HepG2 (cell line): ENCODE results near the gene CCNYL1. TPM values are rescaled to one million over a fixed set of nuclear protein-coding genes. Genes with fewer than 3 reads are reported as not detected.

Experiments
- ARID2 ChIP-seq: sonication (generic); formaldehyde crosslinking; IDR thresholded peaks from 2 replicates; pipeline ENCODE4 v1.8.1; 2022; ENCODE audit warnings: mild to moderate bottlenecking, missing genetic modification reagents, borderline replicate concordance
- BCL6 ChIP-seq: IDR thresholded peaks from 2 replicates; pipeline ENCODE4 v1.6.1; 2016; ENCODE audit warnings: missing genetic modification reagents, missing compliant biosample characterization
- DNMT1 ChIP-seq: sonication (generic); formaldehyde crosslinking; IDR thresholded peaks from 2 replicates; pipeline ENCODE4 v1.5.1; 2020; ENCODE audit warnings: mild to moderate bottlenecking, missing genetic modification reagents
- EHMT2 ChIP-seq: fragments of 200-600 bp; sonication (generic); IDR thresholded peaks from 2 replicates; pipeline ENCODE4 v1.7.0; 2017; ENCODE audit warnings: antibody characterized with exemption, low read depth, low read length, borderline replicate concordance
- HNRNPH1 ChIP-seq: fragments of 200-400 bp; formaldehyde crosslinking; optimal IDR thresholded peaks from 2 replicates; pipeline ENCODE3; 2017; ENCODE audit warnings: mild to moderate bottlenecking, low read depth, low read length
- NRL ChIP-seq: sonication (generic); formaldehyde crosslinking; IDR thresholded peaks from 2 replicates; pipeline ENCODE4 v1.5.0; 2020; ENCODE audit warnings: missing genetic modification reagents, mild to moderate bottlenecking, moderate library complexity, borderline replicate concordance
- PITX1 ChIP-seq: sonication (generic); formaldehyde crosslinking; IDR thresholded peaks from 2 replicates; pipeline ENCODE4 v1.5.1; 2020; ENCODE audit warnings: mild to moderate bottlenecking, missing genetic modification reagents
- SKI ChIP-seq: fragments of 450-650 bp; IDR thresholded peaks from one replicate; pipeline ENCODE4 v1.6.1; 2018; ENCODE audit warnings: mild to moderate bottlenecking; ENCODE audit not compliant: partially characterized antibody
- SNRNP70 ChIP-seq: fragments of 200-400 bp; formaldehyde crosslinking; IDR thresholded peaks from 2 replicates; pipeline ENCODE4 v1.6.1; 2017; ENCODE audit warnings: mild to moderate bottlenecking, low read depth, low read length, moderate library complexity
- ZKSCAN1 ChIP-seq: fragments of 150-350 bp; IDR thresholded peaks from 2 replicates; pipeline ENCODE4 v1.6.1; 2014; ENCODE audit warnings: low read length
- ZKSCAN5 ChIP-seq: sonication (generic); formaldehyde crosslinking; IDR thresholded peaks from 2 replicates; pipeline ENCODE4 v1.5.1; 2020; ENCODE audit warnings: mild to moderate bottlenecking, missing genetic modification reagents
- ZNF225 ChIP-seq: sonication (generic); formaldehyde crosslinking; IDR thresholded peaks from 2 replicates; pipeline ENCODE4 v1.4.0; 2020; ENCODE audit warnings: mild to moderate bottlenecking, missing genetic modification reagents
- ZNF230 ChIP-seq: sonication (generic); formaldehyde crosslinking; IDR thresholded peaks from 2 replicates; pipeline ENCODE4 v1.4.0; 2020; ENCODE audit warnings: mild to moderate bottlenecking, missing genetic modification reagents
- ZNF337 ChIP-seq: sonication (generic); formaldehyde crosslinking; IDR thresholded peaks from 2 replicates; pipeline ENCODE4 v1.5.1; 2020; ENCODE audit warnings: missing genetic modification reagents, low read depth, mild to moderate bottlenecking, borderline replicate concordance
- ZNF33A ChIP-seq: sonication (generic); formaldehyde crosslinking; IDR thresholded peaks from 2 replicates; pipeline ENCODE4 v1.5.1; 2020; ENCODE audit warnings: missing genetic modification reagents, mild to moderate bottlenecking, moderate library complexity, borderline replicate concordance
- ZNF446 ChIP-seq: sonication (generic); formaldehyde crosslinking; IDR thresholded peaks from 2 replicates; pipeline ENCODE4 v1.5.0; 2020; ENCODE audit warnings: mild to moderate bottlenecking, missing genetic modification reagents
- ZNF546 ChIP-seq: sonication (generic); formaldehyde crosslinking; conservative IDR thresholded peaks from 2 replicates; pipeline ENCODE4 v1.8.1; 2023; ENCODE audit warnings: mild to moderate bottlenecking, missing genetic modification reagents
- ZNF674 ChIP-seq: sonication (generic); formaldehyde crosslinking; IDR thresholded peaks from 2 replicates; pipeline ENCODE4 v1.5.0; 2020; ENCODE audit warnings: low read depth, mild to moderate bottlenecking, missing genetic modification reagents
- ZNF879 ChIP-seq: sonication (generic); formaldehyde crosslinking; IDR thresholded peaks from 2 replicates; pipeline ENCODE4 v1.8.1; 2023; ENCODE audit warnings: missing genetic modification reagents
- ZNF883 ChIP-seq: sonication (generic); formaldehyde crosslinking; IDR thresholded peaks from 2 replicates; pipeline ENCODE4 v1.5.1; 2020; ENCODE audit warnings: mild to moderate bottlenecking, missing genetic modification reagents; ENCODE audit errors: not compliant biosample characterization
- ZNF891 ChIP-seq: sonication (generic); formaldehyde crosslinking; IDR thresholded peaks from 2 replicates; pipeline ENCODE4 v1.5.0; 2020; ENCODE audit warnings: mild to moderate bottlenecking, missing genetic modification reagents
- polyA plus RNA-seq, 8 experiments: library from polyadenylated mRNA; depleted of rRNA in 3 of 8; stranded (reverse) in 7 of 8; unstranded in 1 of 8; fragments of >200 nt; fragmentation: Illumina TruSeq in 4 of 8; extraction: Trizol in 4 of 8; gene quantifications; 2 replicates each; pipeline versions ENCODE4 v1.2.1 to v1.2.3, GENCODE V29; 2011 to 2016; ENCODE audit warnings: low read depth in 4 of 8, missing spikeins in 1 of 8, mixed read lengths in 1 of 8; ENCODE audit not compliant: insufficient read depth in 1 of 8
- total RNA-seq, 5 experiments: library from RNA; depleted of rRNA; stranded (reverse); fragments of >200 nt; fragmentation: Illumina TruSeq; extraction: Trizol; gene quantifications; 2 replicates each; pipeline ENCODE4 v1.2.3, GENCODE V29; 2016; ENCODE audit warnings: low read depth in 1 of 5
- TF ChIP-seq, protein P1 (sequence below): IDR thresholded peaks from 2 replicates; pipeline ENCODE4 v1.6.1; 2016; ENCODE audit warnings: mild to moderate bottlenecking, missing biosample characterization, missing genetic modification reagents
- TF ChIP-seq, protein P2 (sequence below): IDR thresholded peaks from 2 replicates; pipeline ENCODE4 v1.6.1; 2016; ENCODE audit warnings: missing compliant biosample characterization, missing genetic modification reagents, borderline replicate concordance
- TF ChIP-seq, protein P3 (sequence below): sonication (generic); formaldehyde crosslinking; IDR thresholded peaks from 2 replicates; pipeline ENCODE4 v1.5.0; 2020; ENCODE audit warnings: missing genetic modification reagents
- TF ChIP-seq, protein P4 (sequence below): sonication (generic); formaldehyde crosslinking; IDR thresholded peaks from 2 replicates; pipeline ENCODE4 v1.4.0; 2020; ENCODE audit warnings: missing genetic modification reagents, low read depth, mild to moderate bottlenecking, borderline replicate concordance
- TF ChIP-seq, protein P5 (sequence below): sonication (generic); formaldehyde crosslinking; IDR thresholded peaks from 2 replicates; pipeline ENCODE4 v1.4.0; 2020; ENCODE audit warnings: missing genetic modification reagents

The CCNYL1 gene
- total and polyA plus RNA-seq, 2 of the 13 experiments (the other 11 are each of a cell fraction or from before 2014, with no cell fraction given), result 12.5 to 16.2 TPM

DNA sequence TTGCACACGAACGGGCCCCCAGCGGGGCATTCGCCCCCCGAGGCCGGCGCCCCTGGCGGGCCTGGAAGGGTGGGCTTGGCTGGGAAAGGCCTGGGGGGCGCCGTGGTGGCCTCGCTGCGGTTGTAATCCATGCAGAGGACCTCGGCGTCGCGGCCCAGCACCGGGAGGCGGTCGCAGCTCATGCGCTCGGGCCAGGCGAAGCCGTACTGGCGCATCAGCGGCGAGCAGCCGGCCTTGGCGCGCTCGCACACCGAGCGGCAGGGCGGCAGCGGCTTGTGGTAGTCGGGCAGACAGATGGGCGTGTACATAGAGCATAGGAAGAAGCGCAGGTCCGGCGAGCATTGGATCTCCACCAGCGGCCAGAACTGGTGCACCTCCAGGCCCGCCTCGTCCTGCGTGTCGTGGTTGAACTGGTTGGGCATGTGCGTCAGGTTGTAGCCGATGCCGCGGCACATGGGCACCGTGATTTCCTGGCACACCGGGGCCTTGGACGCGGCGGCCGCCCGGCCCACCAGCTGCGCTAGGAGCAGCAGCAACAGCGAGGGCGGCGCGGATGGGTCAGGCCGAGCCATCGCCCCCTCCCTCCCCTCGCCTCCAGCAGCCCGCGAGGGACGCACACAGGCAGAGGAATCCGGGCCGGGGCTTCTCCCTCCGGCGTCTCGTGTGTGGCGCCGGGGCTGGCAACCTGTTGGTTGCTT lies 56.9 kb downstream of the CCNYL1 start (continued):
- TF ChIP-seq PITX1, result no peak; the same call in 1 of the 2 replicates
- TF ChIP-seq HNRNPH1, result no peak
- no peak for TF ChIP-seq EHMT2
- TF ChIP-seq ZNF33A (CRISPR knock-in tag), result no peak
- peak; percentile 32; the same call in 1 of the 2 replicates for TF ChIP-seq ZKSCAN5
- no peak for TF ChIP-seq ZNF225 (CRISPR knock-in tag)
- peak; percentile 5 for TF ChIP-seq SKI
- peak; percentile 12; the same call in 1 of the 2 replicates for TF ChIP-seq BCL6 (CRISPR knock-in tag)
- TF ChIP-seq SNRNP70, result no peak
- TF ChIP-seq ZNF879 (CRISPR knock-in tag), result peak; percentile 76; the same call in 1 of the 2 replicates
- peak; percentile 57 for TF ChIP-seq NRL
- TF ChIP-seq, protein P1, sequence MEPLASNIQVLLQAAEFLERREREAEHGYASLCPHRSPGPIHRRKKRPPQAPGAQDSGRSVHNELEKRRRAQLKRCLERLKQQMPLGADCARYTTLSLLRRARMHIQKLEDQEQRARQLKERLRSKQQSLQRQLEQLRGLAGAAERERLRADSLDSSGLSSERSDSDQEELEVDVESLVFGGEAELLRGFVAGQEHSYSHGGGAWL (CRISPR knock-in tag), result peak; percentile 88; the same call in 1 of the 2 replicates
- TF ChIP-seq DNMT1 (CRISPR knock-in tag), result 0 out of 2 replicates have a peak, but pooled peaks have one; percentile 20
- peak; percentile 49; the same call in 1 of the 2 replicates for TF ChIP-seq ZNF891
- TF ChIP-seq, protein P2, sequence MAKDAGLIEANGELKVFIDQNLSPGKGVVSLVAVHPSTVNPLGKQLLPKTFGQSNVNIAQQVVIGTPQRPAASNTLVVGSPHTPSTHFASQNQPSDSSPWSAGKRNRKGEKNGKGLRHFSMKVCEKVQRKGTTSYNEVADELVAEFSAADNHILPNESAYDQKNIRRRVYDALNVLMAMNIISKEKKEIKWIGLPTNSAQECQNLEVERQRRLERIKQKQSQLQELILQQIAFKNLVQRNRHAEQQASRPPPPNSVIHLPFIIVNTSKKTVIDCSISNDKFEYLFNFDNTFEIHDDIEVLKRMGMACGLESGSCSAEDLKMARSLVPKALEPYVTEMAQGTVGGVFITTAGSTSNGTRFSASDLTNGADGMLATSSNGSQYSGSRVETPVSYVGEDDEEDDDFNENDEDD, result peak; percentile 73; the same call in 1 of the 2 replicates
- TF ChIP-seq ZNF337 (CRISPR knock-in tag), result no peak
- TF ChIP-seq, protein P3, sequence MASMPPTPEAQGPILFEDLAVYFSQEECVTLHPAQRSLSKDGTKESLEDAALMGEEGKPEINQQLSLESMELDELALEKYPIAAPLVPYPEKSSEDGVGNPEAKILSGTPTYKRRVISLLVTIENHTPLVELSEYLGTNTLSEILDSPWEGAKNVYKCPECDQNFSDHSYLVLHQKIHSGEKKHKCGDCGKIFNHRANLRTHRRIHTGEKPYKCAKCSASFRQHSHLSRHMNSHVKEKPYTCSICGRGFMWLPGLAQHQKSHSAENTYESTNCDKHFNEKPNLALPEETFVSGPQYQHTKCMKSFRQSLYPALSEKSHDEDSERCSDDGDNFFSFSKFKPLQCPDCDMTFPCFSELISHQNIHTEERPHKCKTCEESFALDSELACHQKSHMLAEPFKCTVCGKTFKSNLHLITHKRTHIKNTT (CRISPR knock-in tag), result no peak
- TF ChIP-seq, protein P4, sequence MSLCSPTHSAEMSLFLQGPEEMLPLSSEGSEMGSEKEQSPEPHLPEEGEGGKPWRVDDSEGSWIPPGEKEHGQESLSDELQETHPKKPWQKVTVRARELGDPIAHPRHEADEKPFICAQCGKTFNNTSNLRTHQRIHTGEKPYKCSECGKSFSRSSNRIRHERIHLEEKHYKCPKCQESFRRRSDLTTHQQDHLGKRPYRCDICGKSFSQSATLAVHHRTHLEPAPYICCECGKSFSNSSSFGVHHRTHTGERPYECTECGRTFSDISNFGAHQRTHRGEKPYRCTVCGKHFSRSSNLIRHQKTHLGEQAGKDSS (CRISPR knock-in tag), result peak; percentile 80; the same call in 1 of the 2 replicates
- TF ChIP-seq ARID2, result peak; percentile 92
- no peak for TF ChIP-seq ZKSCAN1
- TF ChIP-seq ZNF230 (CRISPR knock-in tag), result peak; percentile 75; the same call in 1 of the 2 replicates
- TF ChIP-seq ZNF546, result peak; percentile 82
- TF ChIP-seq ZNF674 (CRISPR knock-in tag), result 0 out of 2 replicates have a peak, but pooled peaks have one; percentile 70
- no peak for TF ChIP-seq ZNF883
- TF ChIP-seq, protein P5, sequence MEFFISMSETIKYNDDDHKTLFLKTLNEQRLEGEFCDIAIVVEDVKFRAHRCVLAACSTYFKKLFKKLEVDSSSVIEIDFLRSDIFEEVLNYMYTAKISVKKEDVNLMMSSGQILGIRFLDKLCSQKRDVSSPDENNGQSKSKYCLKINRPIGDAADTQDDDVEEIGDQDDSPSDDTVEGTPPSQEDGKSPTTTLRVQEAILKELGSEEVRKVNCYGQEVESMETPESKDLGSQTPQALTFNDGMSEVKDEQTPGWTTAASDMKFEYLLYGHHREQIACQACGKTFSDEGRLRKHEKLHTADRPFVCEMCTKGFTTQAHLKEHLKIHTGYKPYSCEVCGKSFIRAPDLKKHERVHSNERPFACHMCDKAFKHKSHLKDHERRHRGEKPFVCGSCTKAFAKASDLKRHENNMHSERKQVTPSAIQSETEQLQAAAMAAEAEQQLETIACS (CRISPR knock-in tag), result peak; percentile 48
- TF ChIP-seq ZNF446 (CRISPR knock-in tag), result peak; percentile 48; the same call in 1 of the 2 replicates
